H1 (cell line): ENCODE data around the gene PRKAR1B.

Experiments used
- BACH1 ChIP-seq: IDR thresholded peaks from 2 replicates; pipeline ENCODE4 v1.6.1; 2012; ENCODE audit warnings: low read length, improper control_type of control experiment
- CTCF ChIP-seq, 3 experiments: IDR thresholded peaks; 1 replicate in 2 of 3; 2 replicates in 1 of 3; pipeline versions ENCODE4 v1.5.1 to v1.6.1; 2011; ENCODE audit warnings: low read length in 3 of 3, mild to moderate bottlenecking in 3 of 3, inconsistent platforms in 2 of 3, low read depth in 1 of 3, moderate library complexity in 1 of 3; ENCODE audit not compliant: insufficient read depth in 1 of 3; ENCODE audit errors: control extremely low read depth in 1 of 3
- EP300 ChIP-seq, 2 experiments: IDR thresholded peaks; 1 replicate in 1 of 2; 2 replicates in 1 of 2; pipeline ENCODE4 v1.6.1; 2011 to 2012; ENCODE audit warnings: low read depth in 2 of 2, low read length in 2 of 2, mild to moderate bottlenecking in 2 of 2, borderline replicate concordance in 1 of 2, inconsistent platforms in 1 of 2, moderate library complexity in 1 of 2
- FOSL1 ChIP-seq: IDR thresholded peaks from 2 replicates; pipeline ENCODE4 v1.6.1; 2011; ENCODE audit warnings: mild to moderate bottlenecking, low read depth, low read length, moderate library complexity; ENCODE audit not compliant: insufficient read depth
- GTF2F1 ChIP-seq: IDR thresholded peaks from 2 replicates; pipeline ENCODE4 v1.6.1; 2012; ENCODE audit warnings: low read depth, low read length, improper control_type of control experiment, borderline replicate concordance
- JUN ChIP-seq: IDR thresholded peaks from 2 replicates; pipeline ENCODE4 v1.6.1; 2011; ENCODE audit warnings: low read depth, mild to moderate bottlenecking, improper control_type of control experiment, low read length
- NANOG ChIP-seq: IDR thresholded peaks from 2 replicates; pipeline ENCODE4 v1.6.1; 2011; ENCODE audit warnings: low read length, low read depth, mild to moderate bottlenecking, inconsistent platforms; ENCODE audit not compliant: insufficient read depth, poor library complexity, severe bottlenecking
- POLR2A ChIP-seq, 2 experiments: IDR thresholded peaks; 1 replicate in 1 of 2; 2 replicates in 1 of 2; pipeline ENCODE4 v1.6.1; 2011; ENCODE audit warnings: low read depth in 2 of 2, low read length in 2 of 2, mild to moderate bottlenecking in 2 of 2; ENCODE audit errors: control extremely low read depth in 1 of 2
- SAP30 ChIP-seq: fragments of 300-600 bp; sonication (generic); IDR thresholded peaks from 2 replicates; pipeline ENCODE4 v1.7.1; 2012; ENCODE audit warnings: low read length, moderate library complexity, mild to moderate bottlenecking, inconsistent platforms; ENCODE audit not compliant: insufficient read depth, insufficient replicate concordance
- SIN3A ChIP-seq, 2 experiments: IDR thresholded peaks in 1 of 2; conservative IDR thresholded peaks in 1 of 2; 2 replicates each; pipeline ENCODE4 v1.6.1; 2011 to 2012; ENCODE audit warnings: low read length in 2 of 2, improper control_type of control experiment in 1 of 2, low read depth in 1 of 2, mild to moderate bottlenecking in 1 of 2
- SP2 ChIP-seq: IDR thresholded peaks from 2 replicates; pipeline ENCODE4 v1.6.1; 2012; ENCODE audit warnings: mild to moderate bottlenecking, low read length, inconsistent platforms
- SUZ12 ChIP-seq: fragments of 200-600 bp; sonication (generic); IDR thresholded peaks from 2 replicates; pipeline ENCODE4 v1.6.1; 2012; ENCODE audit warnings: mild to moderate bottlenecking, inconsistent platforms, low read length, moderate library complexity, mixed read lengths
- TF ChIP-seq, protein P1 (sequence below): IDR thresholded peaks from 2 replicates; pipeline ENCODE4 v1.6.1; 2012; ENCODE audit warnings: low read length, inconsistent platforms
- TF ChIP-seq, protein P2 (sequence below): IDR thresholded peaks from 2 replicates; pipeline ENCODE4 v1.6.1; 2011; ENCODE audit warnings: low read depth, mild to moderate bottlenecking, low read length; ENCODE audit not compliant: insufficient read depth

- TF ChIP-seq SIN3A (conservative IDR thresholded peaks at IDR 0.05 in 1 of 2, IDR thresholded peaks at IDR 0.05 in 1 of 2; ENCODE audit: low read depth in 1 of 2, low read length in 2 of 2): no peak
- no peak for TF ChIP-seq NANOG
- no peak for TF ChIP-seq CTCF (IDR thresholded peaks at IDR 0.05; ENCODE audit: control extremely low read depth in 1 of 3, insufficient read depth in 1 of 3, low read depth in 1 of 3, low read length in 3 of 3)
- TF ChIP-seq SUZ12: no peak; the same call in 1 of the 2 replicates
- no peak for TF ChIP-seq EP300 (IDR thresholded peaks at IDR 0.05; ENCODE audit: borderline replicate concordance in 1 of 2, low read depth in 2 of 2, low read length in 2 of 2)
- no peak for TF ChIP-seq JUN
- no peak for TF ChIP-seq BACH1
- TF ChIP-seq, protein P1, sequence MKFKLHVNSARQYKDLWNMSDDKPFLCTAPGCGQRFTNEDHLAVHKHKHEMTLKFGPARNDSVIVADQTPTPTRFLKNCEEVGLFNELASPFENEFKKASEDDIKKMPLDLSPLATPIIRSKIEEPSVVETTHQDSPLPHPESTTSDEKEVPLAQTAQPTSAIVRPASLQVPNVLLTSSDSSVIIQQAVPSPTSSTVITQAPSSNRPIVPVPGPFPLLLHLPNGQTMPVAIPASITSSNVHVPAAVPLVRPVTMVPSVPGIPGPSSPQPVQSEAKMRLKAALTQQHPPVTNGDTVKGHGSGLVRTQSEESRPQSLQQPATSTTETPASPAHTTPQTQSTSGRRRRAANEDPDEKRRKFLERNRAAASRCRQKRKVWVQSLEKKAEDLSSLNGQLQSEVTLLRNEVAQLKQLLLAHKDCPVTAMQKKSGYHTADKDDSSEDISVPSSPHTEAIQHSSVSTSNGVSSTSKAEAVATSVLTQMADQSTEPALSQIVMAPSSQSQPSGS: no peak
- TF ChIP-seq POLR2A (IDR thresholded peaks at IDR 0.05; ENCODE audit: control extremely low read depth in 1 of 2, low read depth in 2 of 2, low read length in 2 of 2): no peak
- no peak for TF ChIP-seq SAP30
- TF ChIP-seq GTF2F1: no peak
- TF ChIP-seq SP2: no peak
- no peak for TF ChIP-seq FOSL1
- TF ChIP-seq, protein P2, sequence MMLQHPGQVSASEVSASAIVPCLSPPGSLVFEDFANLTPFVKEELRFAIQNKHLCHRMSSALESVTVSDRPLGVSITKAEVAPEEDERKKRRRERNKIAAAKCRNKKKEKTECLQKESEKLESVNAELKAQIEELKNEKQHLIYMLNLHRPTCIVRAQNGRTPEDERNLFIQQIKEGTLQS: no peak
These were observed 205.6 kb downstream of the PRKAR1B start for GRCh38 chr7:521221-522070.
